ENCODE results near the gene ARMH4.

ARMH4 gene, protein sequence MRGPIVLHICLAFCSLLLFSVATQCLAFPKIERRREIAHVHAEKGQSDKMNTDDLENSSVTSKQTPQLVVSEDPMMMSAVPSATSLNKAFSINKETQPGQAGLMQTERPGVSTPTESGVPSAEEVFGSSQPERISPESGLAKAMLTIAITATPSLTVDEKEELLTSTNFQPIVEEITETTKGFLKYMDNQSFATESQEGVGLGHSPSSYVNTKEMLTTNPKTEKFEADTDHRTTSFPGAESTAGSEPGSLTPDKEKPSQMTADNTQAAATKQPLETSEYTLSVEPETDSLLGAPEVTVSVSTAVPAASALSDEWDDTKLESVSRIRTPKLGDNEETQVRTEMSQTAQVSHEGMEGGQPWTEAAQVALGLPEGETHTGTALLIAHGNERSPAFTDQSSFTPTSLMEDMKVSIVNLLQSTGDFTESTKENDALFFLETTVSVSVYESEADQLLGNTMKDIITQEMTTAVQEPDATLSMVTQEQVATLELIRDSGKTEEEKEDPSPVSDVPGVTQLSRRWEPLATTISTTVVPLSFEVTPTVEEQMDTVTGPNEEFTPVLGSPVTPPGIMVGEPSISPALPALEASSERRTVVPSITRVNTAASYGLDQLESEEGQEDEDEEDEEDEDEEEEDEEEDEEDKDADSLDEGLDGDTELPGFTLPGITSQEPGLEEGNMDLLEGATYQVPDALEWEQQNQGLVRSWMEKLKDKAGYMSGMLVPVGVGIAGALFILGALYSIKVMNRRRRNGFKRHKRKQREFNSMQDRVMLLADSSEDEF

DNA sequence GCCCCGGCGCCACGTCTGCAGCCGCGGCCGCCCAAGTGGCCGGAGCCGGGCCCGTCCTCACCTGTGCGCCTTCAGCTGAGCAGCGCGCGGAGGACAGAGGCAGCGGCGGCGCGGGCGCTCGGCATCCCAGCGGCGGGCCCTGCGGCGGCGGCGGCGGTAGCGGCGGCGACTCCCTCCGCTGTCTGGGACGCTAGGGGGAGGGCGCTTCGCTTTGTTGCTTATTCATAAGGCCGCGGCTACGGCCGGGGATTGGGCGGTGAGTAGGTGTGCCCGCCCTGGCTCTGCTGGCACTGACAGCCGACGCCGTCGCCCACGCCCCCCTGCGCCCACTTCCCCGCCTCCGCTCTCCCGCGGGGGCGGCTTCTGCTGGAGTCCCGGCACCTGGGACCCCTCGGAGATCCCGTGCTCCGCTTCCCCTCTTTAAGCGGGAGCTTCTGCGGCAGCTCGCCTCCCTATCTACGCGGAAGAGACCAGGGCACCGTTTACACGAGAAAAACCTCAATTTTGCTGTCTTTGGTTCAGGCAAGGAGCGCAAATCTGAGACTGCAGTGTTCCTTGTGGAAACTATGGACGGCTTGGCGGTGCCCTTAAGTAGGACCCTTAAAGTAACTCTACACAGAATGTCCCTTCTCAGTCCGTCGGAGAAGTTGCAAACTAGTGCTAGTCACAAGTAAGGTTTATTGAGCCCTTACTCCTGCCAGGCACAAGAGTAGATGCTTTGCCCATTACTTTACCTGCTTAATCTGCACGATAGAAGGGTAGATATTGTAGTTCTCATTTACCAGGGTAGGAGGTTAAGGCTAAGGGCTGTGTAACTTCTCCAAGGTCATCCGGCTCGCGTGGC lies at the start of gene ARMH4:
Gene ARMH4, minus strand, starts transcription at position 200 of the 844 bp plus-strand sequence. CDS start 12,855 bp downstream, outside the sequence.
- DNase-seq, result peak; percentile 61 to 63

DNA sequence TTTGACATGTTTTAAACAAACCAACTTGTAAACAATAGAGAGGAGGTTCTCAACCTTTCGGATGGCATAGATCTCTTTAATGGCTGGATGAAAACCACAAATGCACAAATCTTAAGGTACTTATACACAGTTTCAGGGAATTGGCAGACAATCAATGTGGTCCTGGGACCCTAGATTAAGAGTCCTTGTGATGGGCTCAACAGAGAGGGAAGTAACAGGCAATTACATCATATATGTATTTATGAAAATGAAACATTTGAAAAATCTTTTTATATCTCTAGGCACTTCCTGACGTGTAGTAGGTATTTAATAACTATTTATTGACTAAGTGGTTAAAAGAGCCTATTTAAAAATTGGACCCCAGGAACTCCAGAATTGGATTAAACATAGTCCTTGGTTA lies 48.8 kb upstream of the ARMH4 start:
- DNase-seq, result no peak

- DNase-seq, result no peak
Measured at GRCh38 chr14:58200480-58200841, 48.4 kb upstream of the ARMH4 start.

GRCh38 chr14:58199726-58200479 lies 47.9 kb upstream of the ARMH4 start, which contains the start of gene ACTR10:
Gene ACTR10, plus strand, starts transcription at chr14:58200149. Its CDS starts 69 bp downstream, at chr14:58200218.
- DNase-seq, result peak; percentile 83 to 89

GRCh38 chr14:58198086-58198485 lies 46.1 kb upstream of the ARMH4 start:
- DNase-seq, result peak; percentile 11 to 51

GRCh38 chr14:58196198-58196597 lies 44.2 kb upstream of the ARMH4 start:
- no peak for DNase-seq

DNA sequence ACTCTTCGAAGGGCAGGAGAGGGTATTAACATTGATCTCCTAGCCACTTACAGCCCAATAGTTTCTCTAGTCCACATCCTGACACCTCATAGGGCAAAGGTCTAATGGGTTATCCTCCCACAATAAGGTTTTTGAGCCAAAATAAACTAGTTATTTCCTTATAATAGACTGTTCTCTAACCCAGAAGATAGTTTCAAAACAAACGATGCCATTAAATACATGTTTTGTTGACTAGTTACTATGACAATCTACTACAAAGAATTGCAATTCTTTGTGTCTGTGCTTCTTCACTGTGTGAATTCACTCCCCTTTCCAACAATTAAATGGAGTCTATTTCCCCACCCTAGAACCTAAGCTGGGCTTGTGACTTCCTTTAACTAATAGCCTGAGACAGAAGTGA lies 41.5 kb upstream of the ARMH4 start:
- DNase-seq, result no peak

DNA sequence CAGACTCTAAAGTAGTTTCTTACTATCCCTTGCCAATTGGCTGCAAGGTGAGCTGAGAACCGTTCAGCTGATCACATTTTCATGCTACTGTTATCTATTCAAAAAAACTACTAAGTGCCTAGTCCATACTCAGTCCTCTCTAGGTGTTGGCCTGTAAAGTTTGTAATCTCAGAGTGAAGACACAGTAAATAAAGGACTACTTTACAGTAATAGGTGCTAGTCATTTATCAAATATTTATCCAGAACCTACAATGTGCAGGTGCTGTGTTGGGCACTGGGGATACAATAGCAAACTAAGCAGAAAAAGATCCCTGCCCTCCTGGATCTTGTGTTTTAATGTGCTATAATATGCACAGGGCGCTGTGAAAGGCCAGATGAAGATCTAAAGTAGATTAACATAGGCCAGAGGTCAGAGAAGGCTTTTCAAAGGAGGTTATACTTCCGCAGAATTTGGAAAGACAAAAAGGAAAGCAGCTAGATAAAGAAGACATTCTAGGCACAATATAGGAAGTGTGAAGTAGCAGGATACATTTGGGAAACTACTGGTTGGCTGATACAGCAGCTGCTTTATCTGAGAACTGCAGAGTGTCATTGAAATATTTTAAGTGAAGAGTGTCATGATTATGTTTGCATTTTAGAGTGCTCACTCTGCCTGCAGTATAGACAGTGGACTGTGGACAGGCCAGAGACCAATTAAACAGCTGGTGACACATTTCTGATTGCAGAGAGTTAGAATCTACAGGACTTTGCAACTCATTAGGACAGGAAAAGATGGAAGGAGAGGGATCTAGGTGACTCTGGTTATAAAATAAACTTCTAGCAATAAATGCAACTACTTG lies 40.0 kb upstream of the ARMH4 start:
- DNase-seq, result no peak

GRCh38 chr14:58189176-58189575 lies 37.2 kb upstream of the ARMH4 start:
- DNase-seq, result no peak

GRCh38 chr14:58177125-58177524 lies 25.1 kb upstream of the ARMH4 start:
- DNase-seq, result no peak

DNA sequence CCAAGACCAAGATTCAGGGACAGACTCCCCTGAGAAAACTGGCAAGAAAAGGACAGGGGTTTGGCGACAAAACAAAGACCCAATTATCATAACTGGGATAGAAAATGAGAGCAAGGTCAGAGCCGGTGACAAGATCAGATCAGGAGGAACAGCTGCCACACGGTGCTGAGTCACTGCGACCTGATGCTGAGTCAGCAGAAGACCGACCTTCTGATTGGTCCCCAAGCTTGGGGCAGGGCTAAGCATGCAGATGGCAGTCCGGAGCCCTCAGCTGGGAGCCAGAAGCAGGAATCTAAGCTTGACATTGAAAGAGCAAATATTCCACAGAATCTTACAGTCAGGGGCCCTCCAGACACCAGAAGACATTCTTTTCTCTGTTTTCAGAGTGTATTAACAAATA lies 19.1 kb upstream of the ARMH4 start:
- DNase-seq, result peak; percentile 19 to 48

GRCh38 chr14:58167891-58168290 lies 15.9 kb upstream of the ARMH4 start:
- no peak for DNase-seq

- no peak for DNase-seq
Measured at GRCh38 chr14:58167057-58167456, 15.0 kb upstream of the ARMH4 start.

- DNase-seq, result peak; percentile 61 to 67
Measured at GRCh38 chr14:58166005-58166983, 14.3 kb upstream of the ARMH4 start.

- DNase-seq, result no peak
Measured at GRCh38 chr14:58160561-58160960, 8.5 kb upstream of the ARMH4 start.

GRCh38 chr14:58151133-58152013 lies 640 bp downstream of the ARMH4 start:
- no peak for DNase-seq

DNA sequence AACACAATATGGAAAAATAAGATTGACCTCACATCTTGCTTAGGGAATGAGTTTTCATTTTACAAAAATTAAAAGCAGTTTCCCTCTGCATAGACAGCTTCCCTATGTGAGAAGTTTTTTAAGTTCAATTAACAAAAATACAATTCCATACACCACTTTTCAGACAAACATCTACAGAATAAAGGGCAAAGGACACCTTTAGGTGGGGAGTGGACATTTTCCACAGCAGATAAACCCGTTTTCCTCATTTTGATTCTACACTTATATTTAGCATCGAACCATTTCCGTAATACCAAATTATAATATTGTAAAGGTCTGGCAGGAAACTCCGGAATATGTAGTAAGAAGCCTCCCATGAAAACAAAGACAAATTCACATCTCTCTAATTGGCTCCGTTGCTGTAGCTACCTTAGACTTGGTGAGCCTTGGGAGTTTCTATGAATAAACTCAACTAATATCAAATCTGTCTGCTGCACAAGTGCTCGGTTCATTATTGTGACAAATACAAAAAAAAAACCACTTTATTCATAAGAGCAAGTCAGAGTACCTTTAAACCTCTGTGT lies 1.7 kb downstream of the ARMH4 start:
- no peak for DNase-seq

DNA sequence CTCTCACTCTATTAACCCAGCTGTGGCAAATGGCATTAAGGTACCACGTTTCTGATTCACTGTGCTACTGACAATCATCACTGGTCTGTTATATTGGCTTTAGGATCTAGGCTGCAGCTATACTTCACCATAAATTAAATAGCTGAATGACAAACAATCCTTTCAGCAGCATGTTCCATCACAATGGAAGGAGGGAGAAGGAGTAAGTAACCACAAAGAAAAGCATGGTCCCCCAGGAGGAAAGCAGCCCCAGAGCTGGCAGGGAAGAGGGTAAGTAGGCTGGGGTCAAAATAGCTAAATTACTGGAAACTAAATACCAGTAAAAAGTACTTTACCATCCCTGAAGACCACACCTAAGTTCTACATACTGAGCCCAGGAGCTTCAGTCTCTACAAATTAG lies 2.8 kb downstream of the ARMH4 start:
- no peak for DNase-seq

GRCh38 chr14:58146399-58146798 lies 5.6 kb downstream of the ARMH4 start:
- DNase-seq, result no peak

Measured in CD4-positive, alpha-beta T cell treated with Interleukin-4 for 1 hour (primary cell).